H9 (cell line): ENCODE measurements around the gene ZBTB8OS. TPM values are rescaled to one million over a fixed set of nuclear protein-coding genes. Genes with fewer than 3 reads are reported as not detected.
A peak's percentile ranks its signal among the peaks of the same experiment; 100 is the strongest.

Experiments
- DNase-seq: peaks from one replicate; pipeline ENCODE4 v3.0.0-alpha.2; 2017
- H2AFZ ChIP-seq: one replicate; pipeline ENCODE4 v1.6.1; 2013; ENCODE audit warnings: mild to moderate bottlenecking, low read length, control low read depth, moderate library complexity
- H2AK5ac ChIP-seq: 2 replicates; pipeline ENCODE4 v1.6.1; 2013; ENCODE audit warnings: low read length, control low read depth, mixed read lengths; ENCODE audit not compliant: insufficient read length
- H2BK120ac ChIP-seq: one replicate; pipeline ENCODE4 v1.6.1; 2013; ENCODE audit warnings: low read depth, mild to moderate bottlenecking, low read length, control low read depth, inconsistent platforms; ENCODE audit not compliant: poor library complexity, severe bottlenecking
- H2BK12ac ChIP-seq: 2 replicates; pipeline ENCODE4 v1.6.1; 2013; ENCODE audit warnings: low read length, control low read depth, mixed read lengths, low read depth; ENCODE audit not compliant: insufficient read length
- H2BK15ac ChIP-seq: 2 replicates; pipeline ENCODE4 v1.6.1; 2013; ENCODE audit warnings: low read depth, low read length, control low read depth
- H2BK20ac ChIP-seq: one replicate; pipeline ENCODE4 v1.6.1; 2013; ENCODE audit warnings: low read depth, mild to moderate bottlenecking, low read length, control low read depth, inconsistent platforms; ENCODE audit not compliant: poor library complexity, severe bottlenecking
- H2BK5ac ChIP-seq: 2 replicates; pipeline ENCODE4 v1.6.1; 2013; ENCODE audit warnings: low read length, control low read depth, mixed read lengths; ENCODE audit not compliant: insufficient read length
- H3K14ac ChIP-seq: 2 replicates; pipeline ENCODE4 v1.6.1; 2013; ENCODE audit warnings: low read length, control low read depth; ENCODE audit not compliant: insufficient read depth
- H3K18ac ChIP-seq: 2 replicates; pipeline ENCODE4 v1.6.1; 2013; ENCODE audit warnings: low read depth, mild to moderate bottlenecking, mixed read lengths, low read length, control low read depth; ENCODE audit not compliant: insufficient read length
- H3K23ac ChIP-seq: 2 replicates; pipeline ENCODE4 v1.6.1; 2013; ENCODE audit warnings: low read length, control low read depth, mixed read lengths, low read depth; ENCODE audit not compliant: insufficient read length
- H3K23me2 ChIP-seq: 2 replicates; pipeline ENCODE4 v1.6.1; 2013; ENCODE audit warnings: low read depth, mild to moderate bottlenecking, mixed read lengths, low read length, control low read depth; ENCODE audit not compliant: insufficient read length, poor library complexity, severe bottlenecking
- H3K27ac ChIP-seq: 2 replicates; pipeline ENCODE4 v1.5.1; 2013; ENCODE audit warnings: low read length, control low read depth, mixed read lengths, low read depth; ENCODE audit not compliant: insufficient read length
- H3K27me3 ChIP-seq: 2 replicates; pipeline ENCODE4 v1.6.1; 2013; ENCODE audit warnings: low read length, control low read depth, inconsistent platforms; ENCODE audit not compliant: insufficient read depth
- H3K4ac ChIP-seq: 2 replicates; pipeline ENCODE4 v1.6.1; 2013; ENCODE audit warnings: low read depth, mild to moderate bottlenecking, control low read depth, inconsistent platforms, low read length, moderate library complexity
- H3K4me1 ChIP-seq: 2 replicates; pipeline ENCODE4 v1.6.1; 2013; ENCODE audit warnings: low read length, control low read depth, inconsistent platforms; ENCODE audit not compliant: insufficient read depth
- H3K4me2 ChIP-seq: 2 replicates; pipeline ENCODE4 v1.6.1; 2013; ENCODE audit warnings: low read length, control low read depth, mixed read lengths; ENCODE audit not compliant: insufficient read length, insufficient read depth
- H3K56ac ChIP-seq: 2 replicates; pipeline ENCODE4 v1.6.1; 2013; ENCODE audit warnings: low read depth, mild to moderate bottlenecking, mixed read lengths, low read length, control low read depth; ENCODE audit not compliant: insufficient read length
- H3K79me1 ChIP-seq: 2 replicates; pipeline ENCODE4 v1.6.1; 2013; ENCODE audit warnings: low read depth, mild to moderate bottlenecking, moderate library complexity, low read length, control low read depth, inconsistent platforms; ENCODE audit not compliant: insufficient read depth, poor library complexity, severe bottlenecking
- H3K79me2 ChIP-seq: 2 replicates; pipeline ENCODE4 v1.6.1; 2013; ENCODE audit warnings: low read length, control low read depth, inconsistent platforms; ENCODE audit not compliant: insufficient read depth
- H3K9ac ChIP-seq: 2 replicates; pipeline ENCODE4 v1.6.1; 2013; ENCODE audit warnings: low read length, control low read depth, mixed read lengths; ENCODE audit not compliant: insufficient read length; ENCODE audit errors: extremely low read depth
- H3K9me3 ChIP-seq: one replicate; pipeline ENCODE4 v1.6.1; 2013; ENCODE audit warnings: low read depth, low read length, inconsistent platforms; ENCODE audit not compliant: control insufficient read depth
- H3T11ph ChIP-seq: one replicate; pipeline ENCODE4 v1.6.1; 2013; ENCODE audit warnings: mild to moderate bottlenecking, low read length, control low read depth, inconsistent platforms
- H4K20me1 ChIP-seq: one replicate; pipeline ENCODE4 v1.6.1; 2013; ENCODE audit not compliant: control insufficient read depth, insufficient read length, insufficient read depth
- H4K5ac ChIP-seq: 2 replicates; pipeline ENCODE4 v1.6.1; 2013; ENCODE audit warnings: low read depth, mild to moderate bottlenecking, mixed read lengths, low read length, control low read depth; ENCODE audit not compliant: insufficient read length
- H4K8ac ChIP-seq: replicated peaks from 2 replicates; pipeline ENCODE4 v1.6.1; 2013; ENCODE audit warnings: low read length, control low read depth, mixed read lengths, low read depth; ENCODE audit not compliant: insufficient read length
- H4K91ac ChIP-seq: 2 replicates; pipeline ENCODE4 v1.6.1; 2013; ENCODE audit warnings: low read depth, mild to moderate bottlenecking, moderate library complexity, mixed read lengths, low read length, control low read depth; ENCODE audit not compliant: insufficient read length
- H3K27ac Mint-ChIP-seq, 3 experiments: 2 replicates in 2 of 3; 3 replicates in 1 of 3; pipeline ENCODE4 v1.8.0; 2020 to 2021; ENCODE audit warnings: mixed read lengths in 3 of 3, mild to moderate bottlenecking in 1 of 3, moderate library complexity in 1 of 3
- H3K27me3 Mint-ChIP-seq: 2 replicates; pipeline ENCODE4 v1.8.0; 2021; ENCODE audit warnings: low read depth, mild to moderate bottlenecking, moderate library complexity, mixed read lengths
- H3K36me3 Mint-ChIP-seq, 3 experiments: 2 replicates in 2 of 3; 3 replicates in 1 of 3; pipeline ENCODE4 v1.8.0; 2020 to 2021; ENCODE audit warnings: low read depth in 3 of 3, mixed read lengths in 3 of 3; ENCODE audit not compliant: insufficient read depth in 1 of 3
- H3K4me1 Mint-ChIP-seq, 2 experiments: 2 replicates each; pipeline ENCODE4 v1.8.0; 2020; ENCODE audit warnings: mixed read lengths in 2 of 2
- H3K4me3 Mint-ChIP-seq, 2 experiments: 2 replicates in 1 of 2; 3 replicates in 1 of 2; pipeline ENCODE4 v1.8.0; 2020 to 2021; ENCODE audit warnings: mild to moderate bottlenecking in 2 of 2, mixed read lengths in 2 of 2, moderate library complexity in 1 of 2
- H3K9me3 Mint-ChIP-seq, 2 experiments: 2 replicates in 1 of 2; 3 replicates in 1 of 2; pipeline ENCODE4 v1.8.0; 2020; ENCODE audit warnings: mild to moderate bottlenecking in 2 of 2, mixed read lengths in 2 of 2, moderate library complexity in 1 of 2
- WGBS: extraction: QIAGEN DNeasy Blood & Tissue Kit; methylation state at CpG from one replicate; pipeline ENCODE4 v1.1.7; 2013; ENCODE audit warnings: missing lambda C conversion rate, low lambda C conversion rate, mixed read lengths; ENCODE audit not compliant: insufficient read length; ENCODE audit errors: extremely low coverage; 5-methylcytosine and 5-hydroxymethylcytosine counted together
- total RNA-seq: library from RNA; stranded (reverse); gene quantifications from 2 replicates; pipeline ENCODE4 v1.2.1, GENCODE V29; 2021
- TF ChIP-seq, protein P1 (sequence below): fragments of 200-600 bp; sonication (generic); conservative IDR thresholded peaks from 3 replicates; pipeline ENCODE4 v1.8.0; 2021; ENCODE audit warnings: antibody characterized with exemption, mild to moderate bottlenecking

ZBTB8OS gene
- total RNA-seq, 1 experiment from 2014 or later: 59.4 TPM

GRCh38 chr1:32636914-32637645 lies 13.3 kb downstream of the ZBTB8OS start:
- no CpG with 5 or more reads among the region's 16 CpGs for WGBS
- H3K4me1 Mint-ChIP-seq: peaks cover 48% of the 10 kb centered on the region in 2 experiments
- H2BK5ac ChIP-seq: no peak overlapping the region
- no peaks in the 10 kb centered on the region for H3K27me3 ChIP-seq
- H3K27ac Mint-ChIP-seq: peak overlapping the region; percentile 72 to 94 (median 78); a peak in 6 of 7 replicates
- H4K8ac ChIP-seq: no peak overlapping the region
- no peak overlapping the region for H3T11ph ChIP-seq
- peak overlapping the region; percentile 28 for H2BK120ac ChIP-seq
- H2AK5ac ChIP-seq: no peak overlapping the region
- H3K79me1 ChIP-seq: peaks cover 3% of the 10 kb centered on the region
- TF ChIP-seq, protein P1, sequence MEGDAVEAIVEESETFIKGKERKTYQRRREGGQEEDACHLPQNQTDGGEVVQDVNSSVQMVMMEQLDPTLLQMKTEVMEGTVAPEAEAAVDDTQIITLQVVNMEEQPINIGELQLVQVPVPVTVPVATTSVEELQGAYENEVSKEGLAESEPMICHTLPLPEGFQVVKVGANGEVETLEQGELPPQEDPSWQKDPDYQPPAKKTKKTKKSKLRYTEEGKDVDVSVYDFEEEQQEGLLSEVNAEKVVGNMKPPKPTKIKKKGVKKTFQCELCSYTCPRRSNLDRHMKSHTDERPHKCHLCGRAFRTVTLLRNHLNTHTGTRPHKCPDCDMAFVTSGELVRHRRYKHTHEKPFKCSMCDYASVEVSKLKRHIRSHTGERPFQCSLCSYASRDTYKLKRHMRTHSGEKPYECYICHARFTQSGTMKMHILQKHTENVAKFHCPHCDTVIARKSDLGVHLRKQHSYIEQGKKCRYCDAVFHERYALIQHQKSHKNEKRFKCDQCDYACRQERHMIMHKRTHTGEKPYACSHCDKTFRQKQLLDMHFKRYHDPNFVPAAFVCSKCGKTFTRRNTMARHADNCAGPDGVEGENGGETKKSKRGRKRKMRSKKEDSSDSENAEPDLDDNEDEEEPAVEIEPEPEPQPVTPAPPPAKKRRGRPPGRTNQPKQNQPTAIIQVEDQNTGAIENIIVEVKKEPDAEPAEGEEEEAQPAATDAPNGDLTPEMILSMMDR: no peak
- no peak overlapping the region for H3K9ac ChIP-seq
- no peaks in the 10 kb centered on the region; the same call in 1 of the 2 replicates for H3K4me1 ChIP-seq
- H3K18ac ChIP-seq: no peak overlapping the region
- H3K27ac ChIP-seq: peak overlapping the region; percentile 41
- no peak overlapping the region for H2BK20ac ChIP-seq
- H3K9me3 ChIP-seq: no peaks in the 10 kb centered on the region
- H3K4ac ChIP-seq: no peak overlapping the region
- DNase-seq: no peak
- H3K23ac ChIP-seq: no peak overlapping the region
- H3K36me3 Mint-ChIP-seq: peaks cover 0 to 20% (median 3%) of the 10 kb centered on the region in 3 experiments; a peak in 4 of 7 replicates
- H3K23me2 ChIP-seq: no peaks in the 10 kb centered on the region
- H3K14ac ChIP-seq: no peak overlapping the region
- peak overlapping the region; percentile 29 for H3K4me2 ChIP-seq
- no peak overlapping the region for H2BK15ac ChIP-seq
- H4K91ac ChIP-seq: no peak overlapping the region
- no peak overlapping the region for H2AFZ ChIP-seq
- no peaks in the 10 kb centered on the region for H3K27me3 Mint-ChIP-seq
- H3K56ac ChIP-seq: no peak overlapping the region
- H4K20me1 ChIP-seq: no peaks in the 10 kb centered on the region
- no peaks in the 10 kb centered on the region for H3K9me3 Mint-ChIP-seq
- H3K4me3 Mint-ChIP-seq: peak overlapping the region; percentile 15 to 27
- H4K5ac ChIP-seq: no peak overlapping the region
- H2BK12ac ChIP-seq: no peak overlapping the region
- peaks cover 3% of the 10 kb centered on the region for H3K79me2 ChIP-seq
